ENCODE measurements around the gene FAR2.
"Not testable (repeated sequence)": the region's sequence is repeated elsewhere in the genome, so short reads cannot be mapped to it uniquely, and the experiment has no call there.

- not testable (repeated sequence) for TF ChIP-seq EZH2 (IDR thresholded peaks at IDR 0.05)
- TF ChIP-seq, protein P1, sequence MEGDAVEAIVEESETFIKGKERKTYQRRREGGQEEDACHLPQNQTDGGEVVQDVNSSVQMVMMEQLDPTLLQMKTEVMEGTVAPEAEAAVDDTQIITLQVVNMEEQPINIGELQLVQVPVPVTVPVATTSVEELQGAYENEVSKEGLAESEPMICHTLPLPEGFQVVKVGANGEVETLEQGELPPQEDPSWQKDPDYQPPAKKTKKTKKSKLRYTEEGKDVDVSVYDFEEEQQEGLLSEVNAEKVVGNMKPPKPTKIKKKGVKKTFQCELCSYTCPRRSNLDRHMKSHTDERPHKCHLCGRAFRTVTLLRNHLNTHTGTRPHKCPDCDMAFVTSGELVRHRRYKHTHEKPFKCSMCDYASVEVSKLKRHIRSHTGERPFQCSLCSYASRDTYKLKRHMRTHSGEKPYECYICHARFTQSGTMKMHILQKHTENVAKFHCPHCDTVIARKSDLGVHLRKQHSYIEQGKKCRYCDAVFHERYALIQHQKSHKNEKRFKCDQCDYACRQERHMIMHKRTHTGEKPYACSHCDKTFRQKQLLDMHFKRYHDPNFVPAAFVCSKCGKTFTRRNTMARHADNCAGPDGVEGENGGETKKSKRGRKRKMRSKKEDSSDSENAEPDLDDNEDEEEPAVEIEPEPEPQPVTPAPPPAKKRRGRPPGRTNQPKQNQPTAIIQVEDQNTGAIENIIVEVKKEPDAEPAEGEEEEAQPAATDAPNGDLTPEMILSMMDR (IDR thresholded peaks at IDR 0.05), result not testable (repeated sequence)
Observed at GRCh38 chr12:29385194-29385593, 236.1 kb downstream of the FAR2 start.

Data from neural progenitor cell (in vitro differentiated cells).